OCI-LY3 (cell line): Measurements from ENCODE around the gene DENND2A.

Source experiments
- H2AFZ ChIP-seq: fragments of 200-600, 300-600 bp; shearing (Covaris generic); 2 replicates; pipeline ENCODE4 v1.6.0; 2014; ENCODE audit warnings: antibody characterized with exemption, low read depth, low read length
- H3K27ac ChIP-seq: fragments of 200-600, 300-600 bp; sonication (generic); 2 replicates; pipeline ENCODE4 v1.5.1; 2014; ENCODE audit warnings: mild to moderate bottlenecking, low read length, moderate library complexity, mixed read lengths
- H3K27me3 ChIP-seq: fragments of 200-600, 300-600 bp; sonication (generic); 2 replicates; pipeline ENCODE4 v1.6.1; 2014; ENCODE audit warnings: low read depth, low read length, mixed read lengths
- H3K36me3 ChIP-seq: fragments of 200-600, 300-600 bp; sonication (generic); replicated peaks from 2 replicates; pipeline ENCODE3; 2014; ENCODE audit warnings: low read depth, low read length, mixed read lengths
- H3K4me1 ChIP-seq: fragments of 300-600, 200-600 bp; sonication (generic); 2 replicates; pipeline ENCODE4 v1.6.1; 2014; ENCODE audit warnings: low read length, mixed read lengths
- H3K4me2 ChIP-seq: fragments of 200-600, 300-600 bp; sonication (generic); 2 replicates; pipeline ENCODE4 v1.6.1; 2014; ENCODE audit warnings: low read length, mixed read lengths
- H3K4me3 ChIP-seq: fragments of 300-600, 200-600 bp; sonication (generic); 2 replicates; pipeline ENCODE4 v1.5.1; 2014; ENCODE audit warnings: antibody characterized with exemption, mild to moderate bottlenecking, low read length, moderate library complexity
- H3K79me2 ChIP-seq: fragments of 300-600, 200-600 bp; shearing (Covaris generic); 2 replicates; pipeline ENCODE4 v1.6.1; 2014; ENCODE audit warnings: mild to moderate bottlenecking, low read length, mixed read lengths
- H3K9ac ChIP-seq: fragments of 300-600, 200-600 bp; shearing (Covaris generic); 2 replicates; pipeline ENCODE4 v1.6.0; 2014; ENCODE audit warnings: mild to moderate bottlenecking, low read length, moderate library complexity
- H3K9me3 ChIP-seq: fragments of 200-600, 300-600 bp; shearing (Covaris generic); 2 replicates; pipeline ENCODE4 v1.6.1; 2014; ENCODE audit warnings: low read length, mixed read lengths; ENCODE audit not compliant: insufficient read depth
- H4K20me1 ChIP-seq: fragments of 200-600, 300-600 bp; sonication (generic); 2 replicates; pipeline ENCODE4 v1.6.1; 2016; ENCODE audit warnings: low read length, mixed read lengths; ENCODE audit not compliant: insufficient read depth
- EZH2phosphoT487 ChIP-seq: fragments of 200-600 bp; shearing (Covaris generic); IDR thresholded peaks from 2 replicates; pipeline ENCODE4 v1.6.1; 2018; ENCODE audit warnings: antibody characterized with exemption, mixed run types, low read depth
- TF ChIP-seq, protein P1 (sequence below): fragments of 200-600, 300-600 bp; sonication (generic); IDR thresholded peaks from 2 replicates; pipeline ENCODE4 v1.5.1; 2014; ENCODE audit warnings: antibody characterized with exemption, low read length, low read depth

DENND2A gene

DNA sequence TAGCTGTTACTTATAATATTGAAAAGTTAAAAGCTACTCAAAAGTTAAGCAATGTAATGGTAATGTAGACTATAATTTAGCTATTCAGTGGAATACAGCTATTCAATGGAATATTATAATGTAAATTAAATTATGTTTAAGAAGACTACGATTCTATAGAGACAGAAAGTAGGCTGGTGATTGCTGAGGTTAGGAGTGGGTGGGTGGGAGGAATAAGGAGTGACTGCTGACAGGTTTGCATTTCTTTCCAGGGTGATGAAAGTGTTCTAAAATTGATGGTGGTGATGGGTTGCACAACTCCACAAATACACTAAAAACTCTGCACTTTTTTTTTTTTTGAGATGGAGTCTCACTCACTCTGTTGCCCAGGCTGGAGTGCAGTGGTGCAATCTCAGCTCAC is 21.4 kb downstream of the DENND2A start:
- Histone ChIP-seq H3K4me2 (no peak overlapping the region), H3K27ac (no peak overlapping the region), H3K9me3 (no peaks in the 10 kb centered on the region), H3K4me1 (peaks cover 8% of the 10 kb centered on the region), H3K36me3 (no peaks in the 10 kb centered on the region), H4K20me1 (no peaks in the 10 kb centered on the region), H3K9ac (no peak overlapping the region), H2AFZ (no peak overlapping the region), H3K79me2 (no peaks in the 10 kb centered on the region), H3K27me3 (peaks cover 8% of the 10 kb centered on the region), H3K4me3 (no peak overlapping the region)
- TF ChIP-seq, protein P1, sequence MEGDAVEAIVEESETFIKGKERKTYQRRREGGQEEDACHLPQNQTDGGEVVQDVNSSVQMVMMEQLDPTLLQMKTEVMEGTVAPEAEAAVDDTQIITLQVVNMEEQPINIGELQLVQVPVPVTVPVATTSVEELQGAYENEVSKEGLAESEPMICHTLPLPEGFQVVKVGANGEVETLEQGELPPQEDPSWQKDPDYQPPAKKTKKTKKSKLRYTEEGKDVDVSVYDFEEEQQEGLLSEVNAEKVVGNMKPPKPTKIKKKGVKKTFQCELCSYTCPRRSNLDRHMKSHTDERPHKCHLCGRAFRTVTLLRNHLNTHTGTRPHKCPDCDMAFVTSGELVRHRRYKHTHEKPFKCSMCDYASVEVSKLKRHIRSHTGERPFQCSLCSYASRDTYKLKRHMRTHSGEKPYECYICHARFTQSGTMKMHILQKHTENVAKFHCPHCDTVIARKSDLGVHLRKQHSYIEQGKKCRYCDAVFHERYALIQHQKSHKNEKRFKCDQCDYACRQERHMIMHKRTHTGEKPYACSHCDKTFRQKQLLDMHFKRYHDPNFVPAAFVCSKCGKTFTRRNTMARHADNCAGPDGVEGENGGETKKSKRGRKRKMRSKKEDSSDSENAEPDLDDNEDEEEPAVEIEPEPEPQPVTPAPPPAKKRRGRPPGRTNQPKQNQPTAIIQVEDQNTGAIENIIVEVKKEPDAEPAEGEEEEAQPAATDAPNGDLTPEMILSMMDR, result no peak
- no peak for TF ChIP-seq EZH2phosphoT487

DNA sequence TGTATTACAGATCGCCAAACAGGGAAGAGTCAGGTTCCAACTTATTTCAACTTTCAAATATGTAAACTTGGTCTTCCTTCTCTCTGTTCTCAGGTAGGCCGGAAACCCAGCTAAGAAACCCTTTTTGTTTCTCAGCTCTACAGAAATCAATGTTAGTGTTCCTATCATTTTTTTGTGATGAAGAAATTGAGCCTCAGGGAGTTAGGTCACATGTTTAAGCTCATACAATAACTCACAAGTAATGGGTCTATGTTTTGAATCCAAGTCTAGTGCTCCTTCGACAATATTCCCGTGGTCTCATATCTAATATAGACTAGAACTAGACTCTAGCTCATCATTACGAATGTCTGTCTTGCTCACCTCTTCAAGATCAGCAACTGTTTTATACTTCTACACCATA is 22.3 kb downstream of the DENND2A start:
- Histone ChIP-seq H3K79me2 (no peaks in the 10 kb centered on the region), H3K9ac (no peak overlapping the region), H3K4me3 (no peak overlapping the region), H3K27me3 (peaks cover 4% of the 10 kb centered on the region; the same call in 1 of the 2 replicates), H4K20me1 (no peaks in the 10 kb centered on the region), H3K9me3 (no peaks in the 10 kb centered on the region), H2AFZ (no peak overlapping the region), H3K4me2 (no peak overlapping the region), H3K27ac (no peak overlapping the region), H3K4me1 (peaks cover 8% of the 10 kb centered on the region), H3K36me3 (no peaks in the 10 kb centered on the region)
- no peak for TF ChIP-seq EZH2phosphoT487
- TF ChIP-seq, protein P1, result no peak

DNA sequence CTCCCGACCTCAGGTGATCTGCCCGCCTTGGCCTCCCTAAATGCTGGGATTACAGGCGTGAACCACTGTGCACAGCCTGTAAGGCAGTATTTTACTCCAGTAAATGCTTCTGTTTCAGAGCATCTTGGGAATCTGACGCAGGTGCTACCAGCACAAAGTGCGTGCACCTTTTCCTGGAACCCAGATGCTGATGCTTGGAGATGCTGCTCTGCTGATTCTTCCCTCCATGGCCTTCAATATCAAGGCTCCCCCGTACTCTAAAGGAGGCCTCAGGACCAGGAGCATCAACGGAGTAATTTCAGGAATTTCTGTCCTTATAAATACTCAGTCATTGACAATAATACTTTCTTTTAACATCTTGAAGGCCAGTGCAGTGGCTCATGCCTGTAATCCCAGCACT is 23.5 kb downstream of the DENND2A start:
- H3K4me1 ChIP-seq, result peaks cover 8% of the 10 kb centered on the region
- no peak overlapping the region for H3K4me2 ChIP-seq
- H4K20me1 ChIP-seq, result no peaks in the 10 kb centered on the region
- no peaks in the 10 kb centered on the region for H3K36me3 ChIP-seq
- H3K4me3 ChIP-seq, result no peak overlapping the region
- H3K27ac ChIP-seq, result no peak overlapping the region
- no peak overlapping the region for H2AFZ ChIP-seq
- H3K79me2 ChIP-seq, result no peaks in the 10 kb centered on the region
- H3K9ac ChIP-seq, result no peak overlapping the region
- no peaks in the 10 kb centered on the region for H3K9me3 ChIP-seq
- TF ChIP-seq EZH2phosphoT487, result no peak
- TF ChIP-seq, protein P1, result no peak
- no peaks in the 10 kb centered on the region for H3K27me3 ChIP-seq

DNA sequence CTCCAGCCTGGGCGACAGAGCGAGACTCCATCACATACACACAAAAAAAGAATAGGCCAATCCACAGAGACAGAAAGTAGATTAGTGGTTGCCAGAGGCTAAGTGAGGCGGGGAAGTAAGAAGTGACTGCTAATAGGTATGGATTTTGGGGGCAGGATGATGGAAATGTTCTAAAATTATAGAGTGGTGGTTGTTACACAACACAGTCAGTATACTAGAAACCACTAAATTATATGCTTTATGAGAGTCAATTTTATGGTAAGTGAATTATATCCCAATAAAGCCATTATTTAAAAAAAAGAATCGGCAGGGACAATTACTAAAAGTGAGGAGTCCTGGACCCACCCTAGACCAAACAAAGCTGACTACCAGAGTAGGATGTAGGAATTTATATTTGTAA is 24.3 kb downstream of the DENND2A start:
- Histone ChIP-seq H3K36me3 (no peaks in the 10 kb centered on the region), H2AFZ (no peak overlapping the region), H3K9me3 (no peaks in the 10 kb centered on the region), H3K27me3 (no peaks in the 10 kb centered on the region), H3K9ac (no peak overlapping the region), H3K27ac (no peak overlapping the region), H3K4me3 (no peak overlapping the region), H3K4me1 (peaks cover 2% of the 10 kb centered on the region), H3K79me2 (no peaks in the 10 kb centered on the region), H3K4me2 (no peak overlapping the region), H4K20me1 (no peaks in the 10 kb centered on the region)
- TF ChIP-seq, protein P1, result no peak
- no peak for TF ChIP-seq EZH2phosphoT487
